Astrocyte (in vitro differentiated cells and primary cell): ENCODE data around the gene SPATA17.

Experiments used
- EZH2 ChIP-seq: IDR thresholded peaks from 2 replicates; pipeline ENCODE4 v1.6.1; 2012; ENCODE audit warnings: mild to moderate bottlenecking, low read length, inconsistent platforms; ENCODE audit not compliant: insufficient read depth
- TF ChIP-seq, protein P1 (sequence below): IDR thresholded peaks from 2 replicates; pipeline ENCODE4 v1.5.1; 2011; ENCODE audit warnings: low read depth, mild to moderate bottlenecking, inconsistent platforms, low read length, moderate library complexity; ENCODE audit not compliant: insufficient read depth

DNA sequence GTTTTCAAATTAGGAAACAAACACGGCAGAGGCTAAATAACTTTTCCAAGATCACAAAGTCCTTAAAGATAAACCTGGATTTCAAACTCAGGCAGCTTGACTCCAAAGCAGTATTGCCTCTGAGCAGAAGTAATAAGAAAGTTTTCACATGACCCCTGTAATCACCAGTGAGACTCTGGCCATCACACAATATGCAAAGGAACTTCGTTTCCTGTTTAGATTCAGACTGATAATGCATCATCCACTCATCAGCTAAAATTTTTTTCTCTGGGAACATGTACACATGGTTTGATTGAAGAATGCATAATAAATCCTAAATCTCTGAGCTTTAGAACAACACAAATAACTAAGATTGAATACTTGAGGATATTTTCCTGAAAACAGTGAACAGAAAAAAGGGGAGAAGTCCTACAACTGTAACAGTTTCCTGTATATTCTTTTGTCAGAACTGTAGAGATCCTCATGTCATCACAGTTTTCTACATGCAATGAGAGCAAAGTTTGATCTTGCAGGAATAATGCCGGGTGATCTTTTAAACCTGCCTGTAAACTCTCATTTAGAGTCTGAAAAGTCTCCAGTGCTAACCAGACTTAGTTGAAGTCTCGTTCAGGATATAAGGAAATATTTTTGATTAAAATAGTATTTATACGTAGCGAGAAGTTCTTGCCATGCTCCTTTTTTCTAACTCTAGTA lies 225.3 kb downstream of the SPATA17 start:
- TF ChIP-seq, protein P1, sequence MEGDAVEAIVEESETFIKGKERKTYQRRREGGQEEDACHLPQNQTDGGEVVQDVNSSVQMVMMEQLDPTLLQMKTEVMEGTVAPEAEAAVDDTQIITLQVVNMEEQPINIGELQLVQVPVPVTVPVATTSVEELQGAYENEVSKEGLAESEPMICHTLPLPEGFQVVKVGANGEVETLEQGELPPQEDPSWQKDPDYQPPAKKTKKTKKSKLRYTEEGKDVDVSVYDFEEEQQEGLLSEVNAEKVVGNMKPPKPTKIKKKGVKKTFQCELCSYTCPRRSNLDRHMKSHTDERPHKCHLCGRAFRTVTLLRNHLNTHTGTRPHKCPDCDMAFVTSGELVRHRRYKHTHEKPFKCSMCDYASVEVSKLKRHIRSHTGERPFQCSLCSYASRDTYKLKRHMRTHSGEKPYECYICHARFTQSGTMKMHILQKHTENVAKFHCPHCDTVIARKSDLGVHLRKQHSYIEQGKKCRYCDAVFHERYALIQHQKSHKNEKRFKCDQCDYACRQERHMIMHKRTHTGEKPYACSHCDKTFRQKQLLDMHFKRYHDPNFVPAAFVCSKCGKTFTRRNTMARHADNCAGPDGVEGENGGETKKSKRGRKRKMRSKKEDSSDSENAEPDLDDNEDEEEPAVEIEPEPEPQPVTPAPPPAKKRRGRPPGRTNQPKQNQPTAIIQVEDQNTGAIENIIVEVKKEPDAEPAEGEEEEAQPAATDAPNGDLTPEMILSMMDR = no peak
- TF ChIP-seq EZH2 = no peak
